KOPT-K1 (cell line): Measurements from ENCODE around the gene CPNE7.
"Not testable (repeated sequence)": the region's sequence is repeated elsewhere in the genome, so short reads cannot be mapped to it uniquely, and the experiment has no call there.

ENCODE experiments used
- H3K27ac ChIP-seq: fragments of 200-600 bp; sonication (generic); 2 replicates; pipeline ENCODE4 v1.5.1; 2016; ENCODE audit warnings: antibody characterized with exemption, mild to moderate bottlenecking, low read depth, low read length; ENCODE audit not compliant: poor library complexity, severe bottlenecking
- H3K36me3 ChIP-seq: fragments of 200-600 bp; sonication (generic); 2 replicates; pipeline ENCODE4 v1.5.1; 2017; ENCODE audit warnings: antibody characterized with exemption, mild to moderate bottlenecking, low read length, moderate library complexity; ENCODE audit not compliant: insufficient read depth
- H3K9me3 ChIP-seq: fragments of 200-600 bp; sonication (generic); 2 replicates; pipeline ENCODE4 v1.5.1; 2017; ENCODE audit warnings: antibody characterized with exemption, low read length, mild to moderate bottlenecking; ENCODE audit not compliant: insufficient read depth, poor library complexity, severe bottlenecking

Gene CPNE7

GRCh38 chr16:89621698-89622409 is 46.3 kb downstream of the CPNE7 start:
- Histone ChIP-seq H3K9me3 (no peaks in the 10 kb centered on the region), H3K27ac (no peak overlapping the region), H3K36me3 (no peaks in the 10 kb centered on the region)

GRCh38 chr16:89623511-89624261 is 48.1 kb downstream of the CPNE7 start:
- Histone ChIP-seq H3K27ac (no peak overlapping the region), H3K9me3 (no peaks in the 10 kb centered on the region), H3K36me3 (no peaks in the 10 kb centered on the region)

- Histone ChIP-seq H3K36me3 (no peaks in the 10 kb centered on the region), H3K9me3 (no peaks in the 10 kb centered on the region), H3K27ac (no peak overlapping the region)
Observed at GRCh38 chr16:89624777-89625761, 49.5 kb downstream of the CPNE7 start.

GRCh38 chr16:89629827-89630610 is 54.5 kb downstream of the CPNE7 start:
- no peak overlapping the region for H3K27ac ChIP-seq

GRCh38 chr16:89633064-89633631 is 57.6 kb downstream of the CPNE7 start:
- Histone ChIP-seq H3K9me3 (no peaks in the 10 kb centered on the region), H3K36me3 (no peaks in the 10 kb centered on the region), H3K27ac (no peak overlapping the region)

More at GRCh38 chr16:89629827-89630610, 54.5 kb downstream of the CPNE7 start:
- Histone ChIP-seq H3K36me3 (no peaks in the 10 kb centered on the region), H3K9me3 (no peaks in the 10 kb centered on the region)

GRCh38 chr16:89634463-89635385 is 59.2 kb downstream of the CPNE7 start:
- H3K36me3 ChIP-seq, H3K27ac ChIP-seq, H3K9me3 ChIP-seq: not testable (repeated sequence)

- H3K9me3 ChIP-seq, result no peaks in the 10 kb centered on the region
- no peak overlapping the region for H3K27ac ChIP-seq
- no peaks in the 10 kb centered on the region for H3K36me3 ChIP-seq
Observed at GRCh38 chr16:89636663-89637062, 61.1 kb downstream of the CPNE7 start.

- no peaks in the 10 kb centered on the region for H3K36me3 ChIP-seq
- no peaks in the 10 kb centered on the region for H3K9me3 ChIP-seq
- no peak overlapping the region for H3K27ac ChIP-seq
Observed at GRCh38 chr16:89637379-89637778, 61.8 kb downstream of the CPNE7 start.

GRCh38 chr16:89638455-89638854 is 62.9 kb downstream of the CPNE7 start:
- Histone ChIP-seq H3K9me3 (no peaks in the 10 kb centered on the region), H3K27ac (no peak overlapping the region), H3K36me3 (no peaks in the 10 kb centered on the region)

GRCh38 chr16:89639385-89639784 is 63.8 kb downstream of the CPNE7 start:
- no peaks in the 10 kb centered on the region for H3K9me3 ChIP-seq
- no peak overlapping the region for H3K27ac ChIP-seq

GRCh38 chr16:89641458-89642119 is 66.0 kb downstream of the CPNE7 start:
- H3K9me3 ChIP-seq, result no peaks in the 10 kb centered on the region
- no peak overlapping the region for H3K27ac ChIP-seq
- H3K36me3 ChIP-seq, result peaks cover 26% of the 10 kb centered on the region

More at GRCh38 chr16:89639385-89639784, 63.8 kb downstream of the CPNE7 start:
- H3K36me3 ChIP-seq, result peaks cover 4% of the 10 kb centered on the region; the same call in 1 of the 2 replicates

- H3K27ac ChIP-seq, result no peak overlapping the region
- peaks cover 34% of the 10 kb centered on the region for H3K36me3 ChIP-seq
- no peaks in the 10 kb centered on the region for H3K9me3 ChIP-seq
Observed at GRCh38 chr16:89642574-89642973, 67.0 kb downstream of the CPNE7 start.
